SK-N-SH treated with all-trans-retinoic acid at 6 μM for 48 hours (cell line): ENCODE data around the gene DHX58.
A peak's percentile ranks its signal among the peaks of the same experiment; 100 is the strongest.

ENCODE experiments used
- ATAC-seq: fragments of 200-7000 bp; cut with Tn5 transposase; 3 replicates; pipeline ENCODE4 v1.9.1; 2020; ENCODE audit warnings: mild to moderate bottlenecking, moderate library complexity
- ARNTL ChIP-seq: fragments of 450-650 bp; formaldehyde crosslinking; IDR thresholded peaks from 2 replicates; pipeline ENCODE4 v1.5.0; 2020; ENCODE audit warnings: low read depth, mild to moderate bottlenecking, moderate library complexity, borderline replicate concordance
- BACH2 ChIP-seq: fragments of 250-450 bp; sonication (Bioruptor Pico); IDR thresholded peaks from 2 replicates; pipeline ENCODE4 v1.9.0; 2021; ENCODE audit warnings: mild to moderate bottlenecking, borderline replicate concordance
- CSDC2 ChIP-seq: fragments of 250-450 bp; sonication (Bioruptor Pico); IDR thresholded peaks from 2 replicates; pipeline ENCODE4 v1.5.0; 2020; ENCODE audit warnings: mild to moderate bottlenecking, moderate library complexity
- CSRNP3 ChIP-seq: fragments of 250-450 bp; sonication (Bioruptor Pico); IDR thresholded peaks from 2 replicates; pipeline ENCODE4 v1.5.1; 2021; ENCODE audit warnings: mild to moderate bottlenecking, moderate library complexity
- GLIS3 ChIP-seq: fragments of 250-450 bp; sonication (Bioruptor Pico); IDR thresholded peaks from 2 replicates; pipeline ENCODE4 v1.5.0; 2020; ENCODE audit warnings: mild to moderate bottlenecking, moderate library complexity
- ISL1 ChIP-seq: fragments of 250-450 bp; sonication (Bioruptor Pico); IDR thresholded peaks from 2 replicates; pipeline ENCODE4 v2.1.2; 2022; ENCODE audit warnings: mild to moderate bottlenecking, moderate library complexity
- OSR1 ChIP-seq: fragments of 250-450 bp; sonication (Bioruptor Pico); IDR thresholded peaks from 2 replicates; pipeline ENCODE4 v1.8.0; 2022; ENCODE audit warnings: moderate library complexity, mild to moderate bottlenecking, inconsistent platforms
- PATZ1 ChIP-seq: fragments of 250-450 bp; sonication (Bioruptor Pico); IDR thresholded peaks from 2 replicates; pipeline ENCODE4 v1.8.0; 2020; ENCODE audit warnings: mild to moderate bottlenecking, moderate library complexity, borderline replicate concordance
- PPARA ChIP-seq: fragments of 250-450 bp; sonication (Bioruptor Pico); IDR thresholded peaks from 2 replicates; pipeline ENCODE4 v1.5.0; 2020; ENCODE audit warnings: mild to moderate bottlenecking, borderline replicate concordance
- RARB ChIP-seq: fragments of 250-450 bp; sonication (Bioruptor Pico); IDR thresholded peaks from 2 replicates; pipeline ENCODE4 v1.8.0; 2021; ENCODE audit warnings: mild to moderate bottlenecking, moderate library complexity
- SNAI2 ChIP-seq: fragments of 250-450 bp; sonication (Bioruptor Pico); IDR thresholded peaks from 2 replicates; pipeline ENCODE4 v1.5.0; 2020; ENCODE audit warnings: mild to moderate bottlenecking, moderate library complexity
- TCF4 ChIP-seq: fragments of 250-450 bp; sonication (Bioruptor Pico); IDR thresholded peaks from 2 replicates; pipeline ENCODE4 v1.8.0; 2021; ENCODE audit warnings: mild to moderate bottlenecking, moderate library complexity, borderline replicate concordance
- TOX ChIP-seq: fragments of 250-450 bp; sonication (Bioruptor Pico); IDR thresholded peaks from 2 replicates; pipeline ENCODE4 v1.8.0; 2021; ENCODE audit warnings: mild to moderate bottlenecking, moderate library complexity, borderline replicate concordance
- TSHZ2 ChIP-seq: fragments of 250-450 bp; sonication (Bioruptor Pico); IDR thresholded peaks from 2 replicates; pipeline ENCODE4 v1.5.0; 2020; ENCODE audit warnings: mild to moderate bottlenecking, moderate library complexity
- ZFP3 ChIP-seq: fragments of 250-450 bp; sonication (Bioruptor Pico); IDR thresholded peaks from 2 replicates; pipeline ENCODE4 v1.5.0; 2020; ENCODE audit warnings: mild to moderate bottlenecking, moderate library complexity
- ZFP30 ChIP-seq: fragments of 450-650 bp; formaldehyde crosslinking; IDR thresholded peaks from 2 replicates; pipeline ENCODE4 v1.5.0; 2022; ENCODE audit warnings: mild to moderate bottlenecking, moderate library complexity
- ZNF565 ChIP-seq: fragments of 450-650 bp; formaldehyde crosslinking; conservative IDR thresholded peaks from 2 replicates; pipeline ENCODE4 v1.5.0; 2020; ENCODE audit warnings: low read depth, mild to moderate bottlenecking, moderate library complexity
- ZNF70 ChIP-seq: fragments of 450-650 bp; formaldehyde crosslinking; IDR thresholded peaks from 2 replicates; pipeline ENCODE4 v1.5.0; 2020; ENCODE audit warnings: mild to moderate bottlenecking, moderate library complexity
- ZNF8 ChIP-seq: fragments of 450-650 bp; formaldehyde crosslinking; IDR thresholded peaks from 2 replicates; pipeline ENCODE4 v1.5.0; 2020; ENCODE audit warnings: mild to moderate bottlenecking, moderate library complexity

DHX58 gene

DNA sequence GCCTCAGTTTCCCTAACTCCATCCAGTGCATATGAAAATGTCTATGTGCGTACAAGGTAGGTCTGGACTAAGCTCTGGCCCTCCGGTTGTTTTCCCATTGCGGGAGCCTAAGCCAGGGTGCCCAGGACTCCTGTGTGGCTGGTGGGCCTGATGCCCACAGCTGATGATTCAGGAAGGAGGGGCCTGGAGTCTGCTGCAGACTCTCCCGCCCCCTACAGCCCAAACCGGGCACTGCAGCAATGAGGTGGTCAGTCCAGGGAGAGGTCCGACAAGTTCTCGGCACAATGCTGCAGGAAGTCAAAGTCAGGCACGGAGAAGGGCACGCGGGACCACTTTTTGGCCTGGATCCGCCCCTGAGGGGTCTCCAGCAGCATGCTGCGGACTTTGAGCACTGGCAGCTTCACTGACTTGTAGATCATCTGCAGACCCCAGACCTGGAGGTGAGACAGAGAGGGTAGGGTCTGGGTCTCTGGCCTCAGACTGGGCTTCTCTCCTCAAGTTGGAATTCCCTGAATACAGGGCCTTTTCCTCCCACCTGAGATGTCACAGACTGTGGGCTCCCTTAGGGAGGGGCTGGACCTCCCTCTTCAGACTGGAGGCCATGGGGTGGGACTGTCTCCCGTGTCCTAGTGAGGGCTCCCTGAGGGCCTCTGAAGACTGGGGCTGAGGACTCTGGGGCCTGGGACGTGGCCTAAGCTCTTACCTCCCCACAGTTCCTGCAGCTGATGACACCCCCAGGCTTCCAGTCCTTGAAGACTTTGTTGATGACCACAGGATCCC, 10.8 kb downstream of the DHX58 start:
- peak; percentile 93 for ATAC-seq
- TF ChIP-seq TCF4 (CRISPR knock-in tag) (no peak), ZFP3 (peak; percentile 21; the same call in 1 of the 2 replicates), TSHZ2 (CRISPR knock-in tag) (no peak)

- TF ChIP-seq ZNF565 (CRISPR knock-in tag), result no peak
- no peak for ATAC-seq
Measured at GRCh38 chr17:42098730-42099399, 13.6 kb downstream of the DHX58 start.

DNA sequence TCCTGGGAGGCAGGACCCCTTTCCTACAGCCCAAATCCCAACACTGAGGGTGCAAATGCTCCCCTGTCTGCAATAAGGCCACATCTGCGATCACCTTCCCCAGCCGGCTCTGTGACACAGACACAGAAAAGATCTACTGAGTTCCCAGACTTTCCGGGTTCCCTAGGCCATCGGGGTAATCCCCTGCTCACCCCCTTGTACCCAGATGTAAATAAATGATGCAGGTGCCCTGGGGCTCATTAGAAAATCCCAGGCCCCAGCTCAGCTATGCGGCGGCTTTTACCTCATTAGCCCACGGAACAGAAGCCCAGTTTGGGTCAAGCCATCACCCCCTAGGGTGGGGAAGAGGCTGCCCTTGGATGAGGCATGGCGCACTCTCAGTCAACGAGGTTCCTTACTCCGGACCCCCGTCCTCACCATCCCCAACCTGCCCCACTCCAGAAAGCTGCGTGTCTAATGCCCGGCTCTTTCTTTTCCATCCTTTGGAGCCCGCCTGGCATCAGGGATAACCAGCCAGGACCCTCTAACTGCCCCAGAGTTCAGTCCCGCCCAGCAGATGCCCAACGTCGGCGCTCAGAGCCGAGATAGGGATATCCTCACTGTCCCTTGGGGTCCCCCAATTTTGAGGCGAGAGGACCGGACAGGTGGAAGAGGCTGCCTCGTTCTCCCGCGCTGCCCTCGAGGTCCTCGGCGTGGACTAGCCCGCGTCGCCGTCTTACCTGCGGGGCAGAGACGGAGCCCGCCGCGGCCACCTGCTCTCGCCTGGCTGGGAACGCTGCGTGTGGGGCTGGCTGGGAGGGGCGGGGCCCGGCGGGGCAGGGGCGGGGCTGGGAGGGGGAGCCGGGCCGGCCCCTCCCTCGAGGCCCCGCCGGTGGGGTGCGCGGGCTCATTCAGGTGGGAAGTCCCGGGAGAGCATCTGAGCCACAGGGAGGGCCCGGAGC, 14.6 kb downstream of the DHX58 start, which contains the start of gene ZNF385C:
Gene ZNF385C, minus strand, starts transcription at position 783 of the 941 bp plus-strand sequence. CDS start 35,417 bp downstream, outside the sequence.
- no peak for TF ChIP-seq ZNF8 (CRISPR knock-in tag)
- TF ChIP-seq PATZ1 (CRISPR knock-in tag), result no peak
- no peak for TF ChIP-seq TOX
- TF ChIP-seq BACH2 (CRISPR knock-in tag), result no peak
- TF ChIP-seq CSRNP3 (CRISPR knock-in tag), result no peak
- no peak for TF ChIP-seq ARNTL (CRISPR knock-in tag)
- no peak for TF ChIP-seq TCF4 (CRISPR knock-in tag)
- no peak for TF ChIP-seq RARB (CRISPR knock-in tag)
- no peak for TF ChIP-seq GLIS3 (CRISPR knock-in tag)
- TF ChIP-seq ZFP3, result no peak
- TF ChIP-seq ISL1 (CRISPR knock-in tag), result no peak
- no peak for TF ChIP-seq ZNF70
- TF ChIP-seq ZFP30 (CRISPR knock-in tag), result no peak
- no peak for TF ChIP-seq PPARA (CRISPR knock-in tag)
- no peak for TF ChIP-seq SNAI2 (CRISPR knock-in tag)
- no peak; the same call in 2 of the 3 replicates for ATAC-seq

DNA sequence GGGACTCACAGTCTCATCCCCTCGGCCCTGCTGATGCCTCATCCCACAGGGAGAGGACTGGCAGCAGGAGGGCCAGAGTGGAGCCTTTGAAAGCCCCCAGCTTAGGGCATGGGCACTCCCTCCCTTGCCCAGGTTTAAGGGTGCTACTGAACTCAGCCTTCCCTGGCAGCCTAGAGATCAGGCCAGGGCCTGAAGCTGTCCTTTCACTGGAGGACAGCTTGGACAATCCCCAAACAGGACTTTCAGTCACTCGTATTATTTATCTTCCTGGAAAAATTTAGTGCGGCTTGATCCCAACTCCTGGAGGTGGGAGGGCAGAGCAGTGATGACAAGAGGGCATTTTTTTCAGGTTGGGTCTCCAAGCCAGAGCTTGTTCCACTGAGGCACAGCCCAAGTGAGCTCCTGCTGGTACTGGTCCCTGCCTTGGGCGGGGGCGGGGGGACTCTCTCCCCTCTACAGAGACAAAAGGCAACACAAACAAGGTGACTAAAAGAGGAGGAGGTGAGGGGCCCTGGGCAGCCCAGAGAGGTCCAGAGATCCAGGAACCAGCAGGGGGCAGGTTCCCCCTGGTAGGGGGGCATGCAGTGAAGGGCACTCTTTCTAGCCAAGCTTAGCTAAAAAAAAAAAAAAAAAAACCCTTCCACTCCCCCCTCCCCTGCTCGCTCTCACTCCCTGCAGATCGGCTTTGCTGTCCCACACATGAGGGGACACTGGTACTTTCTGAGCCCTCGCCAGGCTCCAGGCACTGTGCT, 16.0 kb downstream of the DHX58 start:
- no peak for ATAC-seq
- TF ChIP-seq ISL1 (CRISPR knock-in tag) (no peak), OSR1 (no peak), CSRNP3 (CRISPR knock-in tag) (no peak), CSDC2 (CRISPR knock-in tag) (no peak), BACH2 (CRISPR knock-in tag) (no peak), TCF4 (CRISPR knock-in tag) (no peak), ZNF8 (CRISPR knock-in tag) (no peak), ZFP3 (no peak), ZNF565 (CRISPR knock-in tag) (no peak), GLIS3 (CRISPR knock-in tag) (no peak), TSHZ2 (CRISPR knock-in tag) (no peak)
